GM12873 (cell line): ENCODE data around the gene SMG9.
A peak's percentile ranks its signal among the peaks of the same experiment; 100 is the strongest.

Experiments
- CTCF ChIP-seq: IDR thresholded peaks from 2 replicates; pipeline ENCODE4 v1.5.1; 2012; ENCODE audit warnings: low read depth, mild to moderate bottlenecking, moderate library complexity, low read length, control low read depth; ENCODE audit not compliant: insufficient read depth; ENCODE audit errors: missing control alignments

SMG9 gene

GRCh38 chr19:43762814-43763213, 8.1 kb upstream of the SMG9 start:
- TF ChIP-seq CTCF, result no peak

GRCh38 chr19:43760941-43761340, 6.2 kb upstream of the SMG9 start:
- no peak for TF ChIP-seq CTCF

GRCh38 chr19:43759515-43759914, 4.8 kb upstream of the SMG9 start:
- TF ChIP-seq CTCF, result peak; percentile 62

- TF ChIP-seq CTCF, result no peak
These were observed 567 bp upstream of the SMG9 start for GRCh38 chr19:43755256-43755801.

- TF ChIP-seq CTCF, result no peak
These were observed 584 bp downstream of the SMG9 start for GRCh38 chr19:43754253-43754502.

GRCh38 chr19:43752287-43752875, 2.4 kb downstream of the SMG9 start:
- TF ChIP-seq CTCF, result no peak

- no peak for TF ChIP-seq CTCF
These were observed 3.1 kb downstream of the SMG9 start for GRCh38 chr19:43751466-43752220.
